GM11168 (cell line): ENCODE data around the gene INTS4.
"Not testable (repeated sequence)": the region's sequence is repeated elsewhere in the genome, so short reads cannot be mapped to it uniquely, and the experiment has no call there.

Experiments used
- in situ Hi-C: fragments of 300-500 bp; cut with MboI; formaldehyde crosslinking; loops from one replicate; pipeline ENCODE4 v1.12.0; 2022; ENCODE audit warnings: low sequenced_read_pairs; ENCODE audit not compliant: unreplicated experiment

Gene INTS4

GRCh38 chr11:77959434-77959833, 35.0 kb downstream of the INTS4 start:
- in situ Hi-C loops = no loop called here

- in situ Hi-C loops = not testable (repeated sequence)
Observed at GRCh38 chr11:77958583-77959177, 35.8 kb downstream of the INTS4 start.

GRCh38 chr11:77943296-77943695, 51.2 kb downstream of the INTS4 start:
- in situ Hi-C loops = not testable (repeated sequence)

- in situ Hi-C loops = not testable (repeated sequence)
Observed at GRCh38 chr11:77942465-77942864, 52.0 kb downstream of the INTS4 start.

- in situ Hi-C loops = not testable (repeated sequence)
Observed at GRCh38 chr11:77933596-77933995, 60.9 kb downstream of the INTS4 start.

GRCh38 chr11:77930334-77931208, 63.9 kb downstream of the INTS4 start:
- in situ Hi-C loops = not testable (repeated sequence)

- in situ Hi-C loops = not testable (repeated sequence)
Observed at GRCh38 chr11:77917713-77918112, 76.8 kb downstream of the INTS4 start.

GRCh38 chr11:77914307-77914791, 80.1 kb downstream of the INTS4 start:
- in situ Hi-C loops = not testable (repeated sequence)

- in situ Hi-C loops = not testable (repeated sequence)
Observed at GRCh38 chr11:77913608-77914306, 80.7 kb downstream of the INTS4 start.

- in situ Hi-C loops = not testable (repeated sequence)
Observed at GRCh38 chr11:77910828-77911227, 83.6 kb downstream of the INTS4 start.

GRCh38 chr11:77909277-77909676, 85.2 kb downstream of the INTS4 start:
- in situ Hi-C loops = no loop called here

GRCh38 chr11:77908835-77909234, 85.6 kb downstream of the INTS4 start:
- in situ Hi-C loops = no loop called here

- in situ Hi-C loops = not testable (repeated sequence)
Observed at GRCh38 chr11:77894949-77895348, 99.5 kb downstream of the INTS4 start.

GRCh38 chr11:77891703-77892102, 102.8 kb downstream of the INTS4 start:
- in situ Hi-C loops = not testable (repeated sequence)

GRCh38 chr11:77891256-77891655, 103.2 kb downstream of the INTS4 start:
- in situ Hi-C loops = not testable (repeated sequence)

GRCh38 chr11:77890619-77891056, 103.8 kb downstream of the INTS4 start:
- in situ Hi-C loops = not testable (repeated sequence)

GRCh38 chr11:77890100-77890614, 104.3 kb downstream of the INTS4 start:
- in situ Hi-C loops = not testable (repeated sequence)

GRCh38 chr11:77889045-77889444, 105.4 kb downstream of the INTS4 start:
- in situ Hi-C loops = not testable (repeated sequence)

- in situ Hi-C loops = no loop called here
Observed at GRCh38 chr11:77886401-77886800, 108.1 kb downstream of the INTS4 start.

GRCh38 chr11:77884829-77885190, 109.7 kb downstream of the INTS4 start:
- in situ Hi-C loops = no loop called here
